ENCODE data around the gene ZNF804B.

ZNF804B gene

GRCh38 chr7:88759230-88760135 is at the start of gene ZNF804B:
Gene ZNF804B, plus strand, starts transcription at chr7:88759700. Its CDS starts 277 bp downstream, at chr7:88759977.
- DNase-seq (ENCODE audit: low read depth) = no peak

GRCh38 chr7:88735920-88736319 is 23.6 kb upstream of the ZNF804B start:
- DNase-seq (ENCODE audit: low read depth) = no peak

- DNase-seq (ENCODE audit: low read depth) = no peak
These were observed 21.9 kb upstream of the ZNF804B start for GRCh38 chr7:88737632-88738031.

- no peak for DNase-seq (ENCODE audit: low read depth)
These were observed 13.4 kb upstream of the ZNF804B start for GRCh38 chr7:88746126-88746525.

GRCh38 chr7:88756802-88757201 is 2.7 kb upstream of the ZNF804B start:
- no peak for DNase-seq (ENCODE audit: low read depth)

- no peak for DNase-seq (ENCODE audit: low read depth)
These were observed 2.1 kb upstream of the ZNF804B start for GRCh38 chr7:88757371-88757770.

GRCh38 chr7:88758381-88759229 is 895 bp upstream of the ZNF804B start:
- no peak for DNase-seq (ENCODE audit: low read depth)

- no peak for DNase-seq (ENCODE audit: low read depth)
These were observed 626 bp downstream of the ZNF804B start for GRCh38 chr7:88760136-88760515.

GRCh38 chr7:88761779-88762178 is 2.3 kb downstream of the ZNF804B start:
- DNase-seq (ENCODE audit: low read depth) = no peak

GRCh38 chr7:88771417-88771816 is 11.9 kb downstream of the ZNF804B start:
- no peak for DNase-seq (ENCODE audit: low read depth)

- DNase-seq (ENCODE audit: low read depth) = no peak
These were observed 13.3 kb downstream of the ZNF804B start for GRCh38 chr7:88772776-88773175.

- DNase-seq (ENCODE audit: low read depth) = no peak
These were observed 16.3 kb downstream of the ZNF804B start for GRCh38 chr7:88775838-88776237.

GRCh38 chr7:88787777-88788176 is 28.3 kb downstream of the ZNF804B start:
- DNase-seq (ENCODE audit: low read depth) = no peak

- DNase-seq (ENCODE audit: low read depth) = no peak
These were observed 30.1 kb downstream of the ZNF804B start for GRCh38 chr7:88789480-88790064.

- no peak for DNase-seq (ENCODE audit: low read depth)
These were observed 32.4 kb downstream of the ZNF804B start for GRCh38 chr7:88791891-88792290.

- DNase-seq (ENCODE audit: low read depth) = no peak
These were observed 32.9 kb downstream of the ZNF804B start for GRCh38 chr7:88792361-88792760.

GRCh38 chr7:88795553-88795952 is 36.1 kb downstream of the ZNF804B start, which contains the start of gene TEX47:
Gene TEX47, minus strand, starts transcription at chr7:88795737. Its CDS starts 795 bp downstream, at chr7:88794942.
- DNase-seq (ENCODE audit: low read depth) = no peak

GRCh38 chr7:88801046-88801445 is 41.5 kb downstream of the ZNF804B start:
- no peak for DNase-seq (ENCODE audit: low read depth)

- DNase-seq (ENCODE audit: low read depth) = no peak
These were observed 47.0 kb downstream of the ZNF804B start for GRCh38 chr7:88806280-88807037.

GRCh38 chr7:88818552-88818951 is 59.1 kb downstream of the ZNF804B start:
- no peak for DNase-seq (ENCODE audit: low read depth)

- no peak for DNase-seq (ENCODE audit: low read depth)
These were observed 66.7 kb downstream of the ZNF804B start for GRCh38 chr7:88826222-88826621.
